Activated effector memory CD4-positive, alpha-beta T cell treated with Interleukin-2 at 50 U/mL for 16 hours (primary cell): ENCODE data around the gene EPHB2.
"Not testable (repeated sequence)": the region's sequence is repeated elsewhere in the genome, so short reads cannot be mapped to it uniquely, and the experiment has no call there.

ENCODE experiments used
- DNase-seq: peaks from one replicate; pipeline ENCODE4 v3.0.0-alpha.2; 2020

Gene EPHB2

GRCh38 chr1:22824466-22824865 is 113.8 kb downstream of the EPHB2 start:
- no peak for DNase-seq

DNA sequence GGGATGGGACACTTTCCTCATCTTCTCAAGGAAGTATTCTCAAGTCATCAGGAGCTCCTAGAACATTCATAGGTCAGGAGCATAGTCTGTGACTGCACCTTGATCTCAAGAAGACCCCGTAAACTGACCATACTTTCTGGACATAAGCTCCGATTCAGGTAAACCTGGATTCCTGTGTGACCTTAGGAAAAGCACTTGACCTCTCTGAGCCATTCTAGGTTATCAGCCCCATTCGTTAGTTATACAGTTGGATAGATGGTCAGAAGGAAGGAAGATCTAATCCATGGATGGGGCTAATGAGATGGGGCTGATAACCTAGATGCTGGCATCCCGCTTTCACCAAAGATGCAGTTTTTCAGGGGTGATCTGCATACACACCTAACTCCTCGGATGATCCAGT is 114.3 kb downstream of the EPHB2 start:
- DNase-seq = no peak

- no peak for DNase-seq
These were observed 115.0 kb downstream of the EPHB2 start for GRCh38 chr1:22825486-22826189.

- no peak for DNase-seq
These were observed 116.3 kb downstream of the EPHB2 start for GRCh38 chr1:22826604-22827580.

- no peak for DNase-seq
These were observed 117.2 kb downstream of the EPHB2 start for GRCh38 chr1:22827666-22828483.

DNA sequence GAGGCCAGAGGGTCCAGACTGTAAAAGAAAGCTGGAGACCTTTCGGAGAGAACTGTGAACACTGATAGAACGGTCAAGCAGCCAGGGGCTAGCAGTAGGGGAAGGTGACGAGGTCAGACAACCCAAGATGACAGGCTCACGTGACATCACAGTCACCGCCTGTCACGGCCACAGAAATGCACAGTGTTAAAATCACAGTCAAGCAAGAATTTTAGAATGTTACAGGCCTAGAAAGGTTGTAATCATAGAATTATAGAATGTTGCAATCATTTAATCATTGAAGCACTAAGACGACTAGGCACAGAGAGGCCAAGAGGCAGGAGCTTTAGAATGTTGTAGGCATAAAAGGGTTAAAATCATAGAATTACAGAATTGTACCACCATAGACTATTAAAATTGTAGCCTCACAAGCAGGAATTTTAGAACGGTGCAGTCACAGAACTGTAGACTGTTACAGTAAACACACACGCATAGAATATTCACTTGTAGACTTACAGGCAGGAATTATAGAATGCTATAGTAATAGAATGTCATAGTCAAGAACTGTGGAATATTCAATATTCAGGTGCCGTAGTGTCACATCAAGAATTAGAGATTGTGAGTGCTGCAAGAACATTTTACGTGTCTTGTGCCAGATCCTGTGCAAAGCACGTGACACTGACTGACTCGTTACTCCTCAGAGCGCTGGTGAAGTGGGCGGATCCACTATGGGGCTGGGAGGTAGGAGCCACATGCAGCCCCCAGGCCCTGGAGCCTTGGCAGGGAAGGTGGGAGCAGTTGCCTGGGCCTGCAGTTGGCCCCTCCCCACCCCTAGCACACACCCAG is 118.1 kb downstream of the EPHB2 start:
- no peak for DNase-seq

DNA sequence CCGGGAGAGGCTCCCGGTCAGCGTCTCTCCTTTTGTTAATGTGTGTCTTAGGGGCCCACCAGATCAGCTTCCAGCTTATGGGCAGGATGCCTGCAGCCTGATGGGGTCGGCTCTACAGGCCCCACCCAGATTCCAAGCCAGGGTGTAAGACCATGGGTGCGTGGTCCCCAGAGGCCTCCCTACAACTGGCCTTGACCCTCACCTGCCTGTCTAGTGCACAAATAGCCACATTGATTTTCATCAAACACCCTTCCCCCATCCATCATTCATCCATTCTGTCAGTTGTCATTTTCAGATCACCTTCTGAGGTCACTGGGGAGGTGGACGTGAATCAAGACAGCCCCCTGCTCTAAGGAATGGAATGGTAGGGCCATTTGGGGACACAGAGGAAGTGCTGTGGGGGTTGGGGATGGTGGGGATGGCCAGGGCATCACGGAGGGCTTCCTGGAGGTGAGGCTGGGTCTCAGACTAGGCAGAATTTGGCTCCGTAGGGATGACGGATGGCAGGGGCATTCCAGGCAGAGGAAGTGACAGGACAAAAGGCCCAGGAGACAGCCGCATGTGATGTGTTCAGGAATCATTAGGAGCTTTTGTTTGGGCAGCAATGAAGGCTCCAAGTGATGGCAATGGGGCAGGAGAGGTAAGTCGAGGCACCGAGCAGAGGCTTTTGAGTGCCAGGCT is 118.8 kb downstream of the EPHB2 start:
- no peak for DNase-seq

DNA sequence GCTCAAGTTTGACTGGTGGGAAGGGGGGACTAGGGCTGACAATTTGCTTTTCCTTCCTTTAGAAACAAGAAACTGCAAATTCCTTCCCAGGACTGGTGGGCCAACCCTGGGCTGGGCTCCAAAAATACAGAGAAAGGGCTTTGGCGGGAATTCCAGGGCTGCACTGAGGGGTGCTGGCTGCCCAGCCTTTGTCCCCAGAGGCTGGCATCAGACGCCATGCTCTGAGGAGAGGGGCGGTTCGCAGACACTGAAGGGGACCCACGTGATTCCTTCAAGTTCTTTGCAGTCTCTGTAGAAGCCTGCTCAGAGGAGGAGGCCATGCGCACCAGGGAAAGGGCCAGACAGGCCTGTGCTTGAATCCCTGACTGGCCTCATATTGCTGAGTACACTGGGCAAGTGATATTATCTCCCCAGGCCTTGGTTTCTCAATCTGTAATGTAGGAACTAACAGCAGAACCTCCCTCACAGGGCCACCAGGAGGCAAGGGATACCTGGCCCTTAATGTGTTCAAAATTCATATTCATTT is 119.5 kb downstream of the EPHB2 start:
- no peak for DNase-seq

- DNase-seq = no peak
These were observed 120.2 kb downstream of the EPHB2 start for GRCh38 chr1:22830757-22831340.

DNA sequence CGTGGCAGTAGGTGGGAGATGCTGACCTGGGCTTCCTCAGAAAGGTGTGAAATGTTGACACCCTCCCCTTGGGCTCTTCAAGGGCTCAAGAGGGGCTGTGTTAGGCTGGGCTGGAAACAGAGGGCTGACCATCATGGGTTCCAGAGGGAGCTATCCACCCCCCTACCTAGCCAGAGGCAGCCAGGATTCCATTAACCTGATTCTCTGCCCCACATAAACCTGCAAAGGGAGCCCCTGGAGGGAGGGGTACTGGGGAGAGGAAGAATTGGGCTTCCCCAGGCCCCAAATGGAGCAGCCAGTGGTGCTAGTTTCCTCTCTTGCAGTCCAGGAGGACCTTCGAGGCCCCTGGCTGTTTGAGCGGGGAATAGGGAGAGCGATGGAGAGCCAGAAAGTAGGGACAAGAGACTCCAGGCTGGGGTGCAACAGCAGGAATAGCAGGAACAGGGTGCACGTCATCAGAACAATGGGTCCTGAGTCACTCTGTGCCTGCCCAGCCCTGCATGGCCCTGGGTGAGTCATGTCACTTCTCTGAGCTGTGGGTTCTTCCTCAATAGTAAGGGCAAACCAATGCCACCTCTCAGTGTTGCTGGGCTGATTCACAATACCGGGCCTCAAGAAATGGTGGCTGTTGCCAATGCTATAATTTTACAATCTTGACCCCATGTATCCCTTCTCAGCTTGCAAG is 121.2 kb downstream of the EPHB2 start:
- no peak for DNase-seq

DNA sequence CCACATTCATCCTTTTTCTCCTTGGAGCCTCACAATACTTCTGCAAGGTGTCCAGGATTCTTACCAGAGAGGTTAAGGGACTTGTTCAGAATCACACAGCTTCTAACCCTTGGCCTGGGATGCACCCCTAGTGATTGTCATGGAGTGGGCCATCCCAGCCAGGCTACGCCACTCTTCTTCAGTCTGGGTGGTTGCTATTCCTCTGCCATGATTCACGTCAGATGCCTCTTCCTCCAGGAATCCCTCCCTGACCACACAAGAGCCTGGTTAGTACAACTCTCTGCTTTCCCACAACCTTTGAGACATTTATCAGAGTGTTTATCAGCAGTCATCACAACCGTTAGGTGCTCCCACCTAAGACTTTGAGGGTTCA is 121.8 kb downstream of the EPHB2 start:
- DNase-seq = no peak

GRCh38 chr1:22833699-22834098 is 123.1 kb downstream of the EPHB2 start:
- DNase-seq = no peak

DNA sequence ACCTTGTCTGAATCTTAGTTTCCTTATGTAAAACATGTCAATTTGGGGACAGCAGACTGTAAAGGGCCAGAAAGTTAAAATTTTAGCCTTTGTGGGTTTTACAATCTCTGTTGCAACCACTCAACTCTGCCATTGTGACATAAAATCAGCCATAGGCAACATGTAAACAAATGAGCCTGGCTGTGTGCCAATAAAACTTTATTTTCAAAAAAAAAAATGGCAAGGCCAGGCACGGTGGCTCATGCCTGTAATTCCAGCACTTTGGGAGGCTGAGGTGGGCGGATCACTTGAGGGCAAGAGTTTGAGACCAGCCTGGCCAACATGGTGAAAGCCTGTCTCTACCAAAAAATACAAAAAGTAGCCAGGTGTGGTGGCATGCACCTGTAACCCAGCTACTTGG is 123.8 kb downstream of the EPHB2 start:
- not testable (repeated sequence) for DNase-seq

GRCh38 chr1:22835636-22836319 is 125.1 kb downstream of the EPHB2 start:
- DNase-seq = no peak

DNA sequence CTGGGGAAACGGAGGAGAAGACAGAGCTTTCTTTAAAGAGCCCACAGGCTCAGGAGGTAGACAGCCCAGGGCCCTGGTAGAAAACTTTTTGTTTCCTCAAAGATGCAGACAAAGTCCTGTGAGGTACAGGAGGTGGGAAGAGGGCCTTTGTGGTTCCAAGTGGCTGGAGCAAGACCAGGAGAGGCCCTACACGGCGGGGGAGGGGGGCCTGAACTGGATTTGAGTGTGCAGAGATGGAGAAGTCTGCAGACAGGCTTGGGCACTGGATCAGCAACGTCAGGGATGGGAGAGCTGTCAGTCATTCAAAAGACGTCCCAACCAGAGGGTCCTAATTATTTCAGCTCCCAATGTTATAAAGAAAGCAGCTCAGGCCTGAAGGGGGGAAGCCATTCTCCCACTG is 126.2 kb downstream of the EPHB2 start:
- no peak for DNase-seq

DNA sequence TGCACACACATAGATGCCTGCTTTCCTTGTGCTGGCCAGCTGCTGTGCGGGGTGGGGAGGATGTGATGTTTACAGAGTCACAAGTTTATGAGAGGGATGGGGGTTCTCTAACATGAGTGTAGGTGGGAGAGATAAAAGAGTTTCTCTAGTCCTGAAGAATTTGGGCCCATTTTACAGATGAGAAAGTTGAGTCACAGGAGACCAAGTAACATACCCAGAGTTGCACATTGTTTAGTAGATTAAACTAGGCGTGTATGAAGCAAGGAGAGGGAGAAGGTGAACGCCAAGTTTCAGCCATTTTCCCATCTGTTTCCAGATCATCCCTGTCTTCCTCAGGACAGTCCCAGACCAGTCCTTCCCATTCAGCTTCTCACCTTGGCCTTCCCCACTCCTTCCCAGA is 126.7 kb downstream of the EPHB2 start:
- no peak for DNase-seq

DNA sequence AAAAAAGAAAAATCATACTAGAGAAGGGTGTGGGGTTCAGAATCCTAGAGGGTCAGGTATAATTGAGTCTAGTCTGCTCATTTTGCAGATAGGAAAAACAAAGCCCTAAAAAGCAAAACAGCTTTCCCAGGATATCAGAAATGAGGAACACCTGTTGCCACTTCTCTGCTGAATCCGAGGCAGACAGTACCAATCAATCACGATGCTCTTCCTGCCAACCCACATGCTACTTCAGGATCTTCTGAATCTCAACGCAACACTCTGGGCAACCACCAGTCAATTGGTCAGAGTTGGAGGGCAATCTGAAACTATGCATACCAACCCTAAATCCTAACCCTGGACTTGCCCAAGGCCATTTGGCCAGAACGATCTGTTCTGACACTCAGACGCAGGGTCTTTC is 128.3 kb downstream of the EPHB2 start:
- no peak for DNase-seq

DNA sequence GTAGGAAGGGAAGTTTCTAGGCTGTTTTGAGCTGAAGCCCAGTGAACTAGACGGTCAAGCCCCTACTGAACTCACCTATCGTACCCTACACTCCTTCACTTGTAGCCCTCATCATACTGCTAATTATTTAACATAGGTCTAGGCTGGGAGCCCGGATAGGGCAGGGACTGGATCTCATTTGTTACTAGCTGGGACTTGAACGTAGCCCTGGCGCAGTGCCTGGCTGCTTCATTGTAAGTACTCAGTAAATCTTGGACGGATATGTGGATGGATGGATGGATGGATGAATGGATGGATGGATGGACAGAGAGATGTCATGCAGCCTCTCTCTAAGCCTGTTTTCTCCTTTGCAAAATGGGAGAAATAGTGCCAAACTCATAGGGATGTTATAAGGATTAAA is 129.2 kb downstream of the EPHB2 start:
- DNase-seq = no peak

DNA sequence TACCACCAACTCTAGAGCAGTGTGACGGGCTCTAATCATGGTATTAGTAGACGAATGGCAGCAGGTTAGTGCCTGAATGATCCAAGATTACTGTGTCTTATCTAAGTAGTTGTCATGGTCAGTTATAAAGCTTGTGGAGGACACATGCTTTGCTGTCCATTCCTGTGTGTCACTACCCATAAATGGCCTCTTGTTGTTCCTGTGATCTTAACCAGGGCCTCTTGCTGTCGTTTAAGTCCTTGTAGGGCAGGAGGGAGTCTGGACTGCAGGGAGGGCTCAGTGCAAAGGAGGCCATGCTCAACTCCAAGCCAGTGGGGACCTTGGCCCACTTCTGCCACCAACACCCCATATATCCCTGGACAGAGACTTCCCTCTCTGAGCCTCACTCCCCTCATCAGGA is 130.5 kb downstream of the EPHB2 start:
- DNase-seq = no peak

DNA sequence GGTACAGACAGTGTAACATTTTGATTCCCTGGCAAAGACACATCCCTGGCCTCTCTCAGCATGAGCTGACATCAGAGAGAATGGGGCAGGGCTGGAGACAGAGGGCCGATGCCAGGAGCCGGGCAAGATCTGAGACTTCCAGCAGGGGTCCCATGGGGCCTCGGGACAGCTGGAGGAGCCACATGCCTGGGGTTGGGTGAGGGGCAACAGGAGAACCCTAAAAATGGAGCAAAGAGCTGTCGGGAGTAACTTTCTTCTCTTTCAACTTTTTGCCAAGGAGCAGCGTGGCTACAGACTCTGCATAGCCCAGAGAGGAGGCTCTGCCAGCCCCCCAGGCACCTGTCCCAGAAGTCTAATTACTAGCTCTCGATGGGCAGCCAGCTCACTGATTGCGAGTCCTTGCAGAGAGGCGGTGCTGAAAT is 131.2 kb downstream of the EPHB2 start:
- DNase-seq = no peak
